K562 (cell line): Measurements from ENCODE around the gene STMP1. TPM values are rescaled to one million over a fixed set of nuclear protein-coding genes. Genes with fewer than 3 reads are reported as not detected.
A peak's percentile ranks its signal among the peaks of the same experiment; 100 is the strongest.

ENCODE experiments used
- ATF1 ChIP-seq, 2 experiments: fragments of 450-650 bp in 1 of 2; IDR thresholded peaks; 2 replicates each; pipeline ENCODE4 v1.6.1; 2016; ENCODE audit warnings: missing compliant biosample characterization in 1 of 2, missing genetic modification characterization in 1 of 2
- CHAMP1 ChIP-seq: fragments of 450-650 bp; IDR thresholded peaks from 2 replicates; pipeline ENCODE4 v1.6.1; 2016; ENCODE audit warnings: mild to moderate bottlenecking
- CREB3L1 ChIP-seq: fragments of 450-650 bp; IDR thresholded peaks from 2 replicates; pipeline ENCODE4 v1.6.1; 2014; ENCODE audit warnings: low read depth, mild to moderate bottlenecking, moderate library complexity, borderline replicate concordance
- FOXP1 ChIP-seq: sonication (generic); formaldehyde crosslinking; IDR thresholded peaks from 2 replicates; pipeline ENCODE4 v1.8.0; 2022; ENCODE audit warnings: mild to moderate bottlenecking, missing genetic modification reagents
- NFE2 ChIP-seq: IDR thresholded peaks from 2 replicates; pipeline ENCODE4 v1.6.1; 2014; ENCODE audit warnings: antibody characterized with exemption, low read depth
- NRF1 ChIP-seq, 2 experiments: fragments of 450-650 bp; IDR thresholded peaks in 1 of 2; conservative IDR thresholded peaks in 1 of 2; 2 replicates each; pipeline ENCODE4 v1.6.1; 2014; ENCODE audit warnings: mild to moderate bottlenecking in 2 of 2
- SIX5 ChIP-seq, 2 experiments: IDR thresholded peaks; 2 replicates each; pipeline ENCODE4 v1.6.1; 2011; ENCODE audit warnings: low read length in 2 of 2, borderline replicate concordance in 1 of 2, low read depth in 1 of 2, mild to moderate bottlenecking in 1 of 2, moderate library complexity in 1 of 2; ENCODE audit not compliant: insufficient read depth in 1 of 2
- ZFP1 ChIP-seq: fragments of 450-650 bp; formaldehyde crosslinking; IDR thresholded peaks from 2 replicates; pipeline ENCODE4 v1.4.0; 2020; ENCODE audit warnings: mild to moderate bottlenecking, mixed read lengths
- polyA plus RNA-seq, 8 experiments: library from polyadenylated mRNA; depleted of rRNA in 4 of 8; stranded (reverse) in 5 of 8; unstranded in 3 of 8; fragments of >200 nt; fragmentation: Nextera tagmentation in 2 of 8; fragmentation: Illumina TruSeq in 1 of 8; extraction: Ambion mirVana in 2 of 8; extraction: Trizol in 1 of 8; gene quantifications; 2 replicates each; pipeline versions ENCODE4 v1.2.1 to v1.2.3, GENCODE V29; 2011 to 2014; ENCODE audit warnings: inconsistent platforms in 1 of 8, missing spikeins in 1 of 8
- total RNA-seq, 7 experiments: library from RNA; depleted of rRNA in 6 of 7; stranded (reverse); fragments of >200 nt in 6 of 7; fragmentation: Illumina TruSeq in 2 of 7; extraction: Trizol in 2 of 7; gene quantifications; 2 replicates each; pipeline versions ENCODE4 v1.2.1 to v1.2.3, GENCODE V29; 2011 to 2021; ENCODE audit warnings: low replicate concordance in 1 of 7
- TF ChIP-seq, protein P1 (sequence below): fragments of 250-450 bp; sonication (Bioruptor Pico); IDR thresholded peaks from 2 replicates; pipeline ENCODE4 v1.5.0; 2021; ENCODE audit warnings: mild to moderate bottlenecking, borderline replicate concordance
- TF ChIP-seq, protein P2 (sequence below): fragments of 200-400 bp; formaldehyde crosslinking; IDR thresholded peaks from 2 replicates; pipeline ENCODE4 v1.6.1; 2017; ENCODE audit warnings: mild to moderate bottlenecking, low read depth, low read length, moderate library complexity
- TF ChIP-seq, protein P3 (sequence below): fragments of 450-650 bp; formaldehyde crosslinking; IDR thresholded peaks from 2 replicates; pipeline ENCODE4 v1.4.0; 2020; ENCODE audit warnings: mild to moderate bottlenecking, mixed read lengths
- TF ChIP-seq, protein P4 (sequence below): sonication (generic); IDR thresholded peaks from 2 replicates; pipeline ENCODE4 v1.6.1; 2016
- TF ChIP-seq, protein P5 (sequence below): fragments of 450-650 bp; IDR thresholded peaks from 2 replicates; pipeline ENCODE4 v1.6.1; 2016; ENCODE audit warnings: low read depth, mild to moderate bottlenecking, moderate library complexity

The STMP1 gene
- total and polyA plus RNA-seq, 9 of the 15 experiments (the other 6 are each of a cell fraction or from before 2014, with no cell fraction given): 10.6 to 249 (median 56.8) TPM

GRCh38 chr7:135650831-135651573, 11.3 kb upstream of the STMP1 start (continued):
- TF ChIP-seq CREB3L1: no peak
- TF ChIP-seq, protein P1, sequence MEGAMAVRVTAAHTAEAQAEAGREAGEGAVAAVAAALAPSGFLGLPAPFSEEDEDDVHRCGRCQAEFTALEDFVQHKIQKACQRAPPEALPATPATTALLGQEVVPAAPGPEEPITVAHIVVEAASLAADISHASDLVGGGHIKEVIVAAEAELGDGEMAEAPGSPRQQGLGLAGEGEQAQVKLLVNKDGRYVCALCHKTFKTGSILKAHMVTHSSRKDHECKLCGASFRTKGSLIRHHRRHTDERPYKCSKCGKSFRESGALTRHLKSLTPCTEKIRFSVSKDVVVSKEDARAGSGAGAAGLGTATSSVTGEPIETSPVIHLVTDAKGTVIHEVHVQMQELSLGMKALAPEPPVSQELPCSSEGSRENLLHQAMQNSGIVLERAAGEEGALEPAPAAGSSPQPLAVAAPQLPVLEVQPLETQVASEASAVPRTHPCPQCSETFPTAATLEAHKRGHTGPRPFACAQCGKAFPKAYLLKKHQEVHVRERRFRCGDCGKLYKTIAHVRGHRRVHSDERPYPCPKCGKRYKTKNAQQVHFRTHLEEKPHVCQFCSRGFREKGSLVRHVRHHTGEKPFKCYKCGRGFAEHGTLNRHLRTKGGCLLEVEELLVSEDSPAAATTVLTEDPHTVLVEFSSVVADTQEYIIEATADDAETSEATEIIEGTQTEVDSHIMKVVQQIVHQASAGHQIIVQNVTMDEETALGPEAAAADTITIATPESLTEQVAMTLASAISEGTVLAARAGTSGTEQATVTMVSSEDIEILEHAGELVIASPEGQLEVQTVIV (CRISPR knock-in tag): no peak
- TF ChIP-seq ATF1 (CRISPR knock-in tag; IDR thresholded peaks at IDR 0.05): no peak
- TF ChIP-seq ATF1 (tag; IDR thresholded peaks at IDR 0.05): peak; percentile 97
- TF ChIP-seq, protein P2, sequence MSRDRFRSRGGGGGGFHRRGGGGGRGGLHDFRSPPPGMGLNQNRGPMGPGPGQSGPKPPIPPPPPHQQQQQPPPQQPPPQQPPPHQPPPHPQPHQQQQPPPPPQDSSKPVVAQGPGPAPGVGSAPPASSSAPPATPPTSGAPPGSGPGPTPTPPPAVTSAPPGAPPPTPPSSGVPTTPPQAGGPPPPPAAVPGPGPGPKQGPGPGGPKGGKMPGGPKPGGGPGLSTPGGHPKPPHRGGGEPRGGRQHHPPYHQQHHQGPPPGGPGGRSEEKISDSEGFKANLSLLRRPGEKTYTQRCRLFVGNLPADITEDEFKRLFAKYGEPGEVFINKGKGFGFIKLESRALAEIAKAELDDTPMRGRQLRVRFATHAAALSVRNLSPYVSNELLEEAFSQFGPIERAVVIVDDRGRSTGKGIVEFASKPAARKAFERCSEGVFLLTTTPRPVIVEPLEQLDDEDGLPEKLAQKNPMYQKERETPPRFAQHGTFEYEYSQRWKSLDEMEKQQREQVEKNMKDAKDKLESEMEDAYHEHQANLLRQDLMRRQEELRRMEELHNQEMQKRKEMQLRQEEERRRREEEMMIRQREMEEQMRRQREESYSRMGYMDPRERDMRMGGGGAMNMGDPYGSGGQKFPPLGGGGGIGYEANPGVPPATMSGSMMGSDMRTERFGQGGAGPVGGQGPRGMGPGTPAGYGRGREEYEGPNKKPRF: no peak
- no peak for TF ChIP-seq ZFP1 (CRISPR knock-in tag)
- TF ChIP-seq SIX5 (IDR thresholded peaks at IDR 0.05; ENCODE audit: borderline replicate concordance in 1 of 2, insufficient read depth in 1 of 2, low read depth in 1 of 2, low read length in 2 of 2): no peak
- TF ChIP-seq CHAMP1: no peak
- TF ChIP-seq NFE2: peak; percentile 68; the same call in 1 of the 2 replicates
- TF ChIP-seq, protein P3, sequence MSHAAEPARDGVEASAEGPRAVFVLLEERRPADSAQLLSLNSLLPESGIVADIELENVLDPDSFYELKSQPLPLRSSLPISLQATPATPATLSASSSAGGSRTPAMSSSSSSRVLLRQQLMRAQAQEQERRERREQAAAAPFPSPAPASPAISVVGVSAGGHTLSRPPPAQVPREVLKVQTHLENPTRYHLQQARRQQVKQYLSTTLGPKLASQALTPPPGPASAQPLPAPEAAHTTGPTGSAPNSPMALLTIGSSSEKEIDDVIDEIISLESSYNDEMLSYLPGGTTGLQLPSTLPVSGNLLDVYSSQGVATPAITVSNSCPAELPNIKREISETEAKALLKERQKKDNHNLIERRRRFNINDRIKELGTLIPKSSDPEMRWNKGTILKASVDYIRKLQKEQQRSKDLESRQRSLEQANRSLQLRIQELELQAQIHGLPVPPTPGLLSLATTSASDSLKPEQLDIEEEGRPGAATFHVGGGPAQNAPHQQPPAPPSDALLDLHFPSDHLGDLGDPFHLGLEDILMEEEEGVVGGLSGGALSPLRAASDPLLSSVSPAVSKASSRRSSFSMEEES: no peak
- TF ChIP-seq NRF1 (conservative IDR thresholded peaks at IDR 0.05 in 1 of 2, IDR thresholded peaks at IDR 0.05 in 1 of 2): peak in 1 of 2 experiments; percentile 26; a peak in 3 of 4 replicates
- TF ChIP-seq, protein P4, sequence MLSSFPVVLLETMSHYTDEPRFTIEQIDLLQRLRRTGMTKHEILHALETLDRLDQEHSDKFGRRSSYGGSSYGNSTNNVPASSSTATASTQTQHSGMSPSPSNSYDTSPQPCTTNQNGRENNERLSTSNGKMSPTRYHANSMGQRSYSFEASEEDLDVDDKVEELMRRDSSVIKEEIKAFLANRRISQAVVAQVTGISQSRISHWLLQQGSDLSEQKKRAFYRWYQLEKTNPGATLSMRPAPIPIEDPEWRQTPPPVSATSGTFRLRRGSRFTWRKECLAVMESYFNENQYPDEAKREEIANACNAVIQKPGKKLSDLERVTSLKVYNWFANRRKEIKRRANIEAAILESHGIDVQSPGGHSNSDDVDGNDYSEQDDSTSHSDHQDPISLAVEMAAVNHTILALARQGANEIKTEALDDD: no peak
- TF ChIP-seq FOXP1: no peak
- TF ChIP-seq, protein P5, sequence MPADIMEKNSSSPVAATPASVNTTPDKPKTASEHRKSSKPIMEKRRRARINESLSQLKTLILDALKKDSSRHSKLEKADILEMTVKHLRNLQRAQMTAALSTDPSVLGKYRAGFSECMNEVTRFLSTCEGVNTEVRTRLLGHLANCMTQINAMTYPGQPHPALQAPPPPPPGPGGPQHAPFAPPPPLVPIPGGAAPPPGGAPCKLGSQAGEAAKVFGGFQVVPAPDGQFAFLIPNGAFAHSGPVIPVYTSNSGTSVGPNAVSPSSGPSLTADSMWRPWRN: peak; percentile 99
